IPS-11a (cell line): ENCODE results near the gene FANCI.

Experiments used
- H3K4me3 ChIP-seq: one replicate; pipeline ENCODE4 v1.5.1; 2013; ENCODE audit warnings: low read depth, low read length, control low read depth

Gene FANCI

GRCh38 chr15:89303986-89304385 lies 60.2 kb downstream of the FANCI start:
- H3K4me3 ChIP-seq, result no peak overlapping the region

DNA sequence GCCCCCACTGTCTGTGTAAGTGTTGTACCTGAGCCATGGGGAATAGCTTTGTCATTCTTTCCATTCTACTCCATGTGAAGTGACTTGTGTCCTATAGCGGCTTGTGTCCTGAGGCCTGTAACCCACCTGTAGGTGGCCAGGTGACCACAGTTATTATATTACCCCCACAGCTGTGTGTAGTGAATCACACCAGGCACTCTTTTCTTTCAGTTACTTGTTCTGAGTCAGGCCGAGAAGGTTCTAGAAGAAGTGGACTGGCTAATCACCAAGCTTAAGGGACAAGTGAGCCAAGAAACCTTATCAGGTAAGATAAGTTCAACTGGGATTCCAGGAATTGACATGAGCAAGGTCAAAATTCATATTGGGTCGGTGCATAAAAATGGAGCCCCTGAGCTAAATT lies 61.6 kb downstream of the FANCI start:
- H3K4me3 ChIP-seq, result no peak overlapping the region

DNA sequence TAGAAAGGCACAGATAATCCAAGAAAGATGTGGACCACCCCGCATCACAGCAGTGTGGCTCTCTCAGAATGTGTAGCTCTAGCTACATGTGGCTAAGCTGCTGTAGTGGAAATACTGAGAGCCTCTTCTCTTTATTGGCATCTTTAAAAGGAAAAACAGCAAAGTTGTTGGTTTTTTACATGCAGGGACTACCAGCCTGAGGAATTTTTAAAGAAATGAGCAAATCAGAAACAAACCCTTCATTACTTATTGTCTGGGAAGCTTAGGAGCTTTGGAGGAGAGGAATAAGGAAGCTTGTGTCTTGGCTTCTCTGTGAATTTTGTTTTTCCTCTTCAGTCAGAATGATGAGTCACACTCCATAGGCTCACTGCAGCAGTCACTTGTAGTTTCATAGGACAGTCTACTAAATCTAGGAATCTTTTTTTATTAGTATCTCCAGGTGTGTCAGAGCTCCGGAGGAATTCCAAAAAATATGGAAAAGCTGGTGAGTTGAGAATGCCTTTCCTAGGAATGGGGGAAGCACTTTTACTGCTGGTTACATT lies 63.3 kb downstream of the FANCI start:
- no peak overlapping the region for H3K4me3 ChIP-seq

- no peak overlapping the region for H3K4me3 ChIP-seq
These were observed 64.0 kb downstream of the FANCI start for GRCh38 chr15:89307791-89308190.

GRCh38 chr15:89308236-89308635 lies 64.5 kb downstream of the FANCI start:
- no peak overlapping the region for H3K4me3 ChIP-seq

- H3K4me3 ChIP-seq, result no peak overlapping the region
These were observed 66.2 kb downstream of the FANCI start for GRCh38 chr15:89309993-89310392.

- H3K4me3 ChIP-seq, result no peak overlapping the region
These were observed 71.7 kb downstream of the FANCI start for GRCh38 chr15:89315375-89315929.

DNA sequence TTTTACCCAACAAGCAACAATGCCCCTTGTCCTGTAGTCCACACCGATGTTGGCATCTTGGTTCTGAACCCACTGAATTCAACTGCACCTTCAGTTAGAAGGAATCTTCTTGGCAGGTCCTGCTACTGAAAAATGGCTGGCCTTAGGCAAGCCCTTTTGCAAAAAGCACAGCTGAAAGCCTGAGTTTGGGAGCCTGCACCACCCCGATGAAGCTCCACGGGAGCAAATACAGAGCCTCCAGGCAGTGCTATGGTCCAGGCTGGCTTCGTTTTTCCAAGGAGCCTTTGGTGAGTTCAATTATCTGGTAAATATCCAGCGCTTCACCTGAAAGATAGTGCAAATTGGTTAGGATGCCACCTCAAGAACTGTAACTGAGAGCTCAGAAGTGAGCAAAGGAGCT lies 72.7 kb downstream of the FANCI start:
- no peak overlapping the region for H3K4me3 ChIP-seq

DNA sequence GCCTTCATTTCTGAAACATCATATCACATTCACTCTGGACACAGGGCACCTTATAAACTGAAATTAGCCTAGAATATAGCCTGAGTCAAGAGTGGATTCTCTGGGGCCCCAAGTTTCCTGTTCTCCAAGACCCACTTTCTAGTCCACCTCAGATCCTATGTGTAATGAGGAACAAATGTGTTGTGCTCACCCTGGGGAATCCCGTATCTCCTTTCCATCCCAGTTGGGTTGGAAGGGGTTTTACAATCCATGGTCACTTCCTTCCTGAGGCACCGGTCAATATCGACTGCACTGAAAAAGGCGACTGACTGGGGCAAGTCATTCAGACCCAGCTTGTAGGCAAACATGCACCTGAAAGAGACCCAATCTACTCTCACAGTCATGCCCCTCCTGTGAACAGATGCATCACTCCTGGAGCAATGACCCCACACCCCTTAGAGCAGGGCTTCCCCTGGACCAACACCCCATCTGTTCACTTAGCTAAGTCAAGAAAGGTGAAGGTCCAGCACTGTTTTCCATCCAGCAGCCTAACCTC lies 73.5 kb downstream of the FANCI start:
- no peak overlapping the region for H3K4me3 ChIP-seq

GRCh38 chr15:89319678-89320077 lies 75.9 kb downstream of the FANCI start:
- no peak overlapping the region for H3K4me3 ChIP-seq

DNA sequence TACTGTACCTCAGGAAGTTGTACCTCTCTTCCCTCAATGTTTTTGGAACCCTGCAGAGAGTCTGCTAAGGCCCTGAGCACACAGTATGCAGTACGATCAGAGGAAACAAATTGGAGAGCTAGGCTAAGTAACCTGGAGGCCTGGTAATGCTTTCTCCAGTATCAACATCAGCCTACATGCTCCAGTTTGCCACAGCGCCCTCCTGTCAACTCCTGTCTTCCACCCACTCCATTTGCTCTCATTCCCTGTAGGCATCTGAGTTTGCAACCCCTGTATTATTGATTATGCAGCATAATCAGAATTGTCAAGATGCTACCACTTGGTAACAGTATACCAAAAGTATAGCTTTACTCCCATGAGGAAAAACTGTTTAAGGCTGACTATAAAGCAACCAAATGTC lies 76.4 kb downstream of the FANCI start:
- H3K4me3 ChIP-seq, result no peak overlapping the region

- H3K4me3 ChIP-seq, result no peak overlapping the region
These were observed 78.0 kb downstream of the FANCI start for GRCh38 chr15:89321521-89322410.

DNA sequence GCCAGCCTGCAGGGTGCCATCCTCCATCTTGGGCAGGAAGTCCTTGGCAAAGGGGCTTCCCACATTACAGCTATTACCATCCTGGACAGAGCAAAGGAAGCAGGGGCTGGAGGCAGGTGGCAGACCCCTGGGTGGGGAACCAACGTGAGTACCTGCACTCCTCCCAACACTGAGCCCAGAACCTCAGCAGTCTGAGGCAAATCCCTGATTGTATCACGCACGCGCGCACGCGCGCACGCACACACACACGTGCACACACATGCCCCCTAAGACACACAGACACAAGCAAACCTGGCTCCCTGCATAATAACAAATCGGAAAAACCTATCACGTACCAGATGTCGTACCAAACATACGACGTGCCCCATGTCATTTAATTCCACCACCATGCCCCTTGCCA lies 79.0 kb downstream of the FANCI start:
- no peak overlapping the region for H3K4me3 ChIP-seq

- no peak overlapping the region for H3K4me3 ChIP-seq
These were observed 80.0 kb downstream of the FANCI start for GRCh38 chr15:89323825-89324224.

DNA sequence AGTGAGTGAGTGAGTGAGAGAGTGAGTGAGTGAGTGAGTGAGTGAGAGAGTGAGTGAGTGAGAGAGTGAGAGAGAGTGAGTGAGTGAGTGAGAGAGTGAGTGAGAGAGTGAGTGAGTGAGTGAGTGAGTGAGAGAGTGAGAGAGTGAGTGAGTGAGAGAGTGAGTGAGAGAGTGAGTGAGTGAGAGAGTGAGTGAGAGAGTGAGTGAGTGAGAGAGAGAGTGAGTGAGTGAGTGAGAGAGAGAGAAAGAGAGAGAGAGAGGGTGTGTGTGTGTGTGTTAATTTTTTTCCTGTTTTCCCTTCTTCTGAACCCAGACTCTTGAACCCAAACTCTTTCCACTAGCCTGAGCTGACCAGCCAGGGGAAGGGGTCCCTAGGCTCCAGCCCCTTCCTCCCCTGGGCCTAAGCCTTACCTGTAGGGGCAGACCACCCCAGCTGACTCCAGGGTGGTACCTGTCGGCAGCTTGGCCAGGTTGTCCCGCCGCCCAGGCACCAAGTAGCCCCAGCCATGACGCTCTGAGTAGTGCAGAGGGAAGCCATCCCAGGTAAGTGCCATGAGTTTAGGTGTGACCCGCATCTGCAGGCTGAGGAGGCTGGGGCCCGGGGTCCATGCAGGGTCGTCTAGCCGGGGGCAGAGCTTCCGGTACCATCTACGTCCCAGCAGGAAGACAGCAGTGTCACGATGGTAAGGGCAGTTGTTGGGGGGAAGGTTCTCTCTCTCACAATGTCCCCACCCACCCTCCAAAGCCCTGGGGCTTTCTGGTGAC lies 81.4 kb downstream of the FANCI start:
- no peak overlapping the region for H3K4me3 ChIP-seq

GRCh38 chr15:89326316-89326715 lies 82.5 kb downstream of the FANCI start:
- no peak overlapping the region for H3K4me3 ChIP-seq

GRCh38 chr15:89327113-89327512 lies 83.3 kb downstream of the FANCI start:
- H3K4me3 ChIP-seq, result no peak overlapping the region

DNA sequence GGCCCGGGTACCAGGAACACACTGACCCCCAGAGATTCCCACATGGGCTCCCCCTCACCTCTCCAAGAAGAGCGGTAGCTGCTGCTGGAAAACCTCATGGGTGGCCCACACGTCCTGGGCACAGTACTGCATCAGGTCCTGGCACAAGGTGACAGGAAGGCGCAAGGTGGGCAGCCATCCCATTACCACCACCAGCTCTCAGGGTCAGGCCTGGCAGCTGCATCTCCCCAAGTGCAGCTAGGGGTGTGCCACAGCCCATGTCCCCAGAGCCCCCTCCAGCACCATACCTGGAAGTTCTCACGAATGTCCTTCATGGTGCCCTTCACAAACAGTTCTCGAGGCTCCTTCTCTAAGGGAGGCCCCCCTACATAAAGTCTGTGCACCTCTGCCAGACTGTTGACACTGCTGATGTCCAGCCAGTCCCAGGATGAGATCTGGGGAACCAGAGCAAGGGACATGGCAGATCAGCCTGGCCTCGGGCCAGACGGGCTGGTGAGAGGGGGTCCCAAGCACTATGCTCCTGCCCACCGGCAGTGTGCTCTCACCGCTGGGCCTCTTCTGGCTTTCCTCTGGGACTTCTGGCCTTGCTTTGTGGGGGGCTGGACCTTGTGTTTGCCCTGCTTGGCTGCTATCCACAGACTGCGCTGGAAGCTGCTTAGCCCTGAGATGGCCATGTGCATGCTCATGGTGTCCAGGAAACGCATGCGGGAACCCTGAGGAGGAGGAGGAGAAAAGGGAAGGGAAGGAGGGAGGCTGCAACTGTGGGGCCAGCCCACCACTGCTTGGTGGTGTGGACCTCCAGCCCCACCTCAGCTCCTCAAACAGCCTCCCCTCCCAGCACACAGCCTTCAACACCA lies 84.8 kb downstream of the FANCI start:
- H3K4me3 ChIP-seq, result no peak overlapping the region

DNA sequence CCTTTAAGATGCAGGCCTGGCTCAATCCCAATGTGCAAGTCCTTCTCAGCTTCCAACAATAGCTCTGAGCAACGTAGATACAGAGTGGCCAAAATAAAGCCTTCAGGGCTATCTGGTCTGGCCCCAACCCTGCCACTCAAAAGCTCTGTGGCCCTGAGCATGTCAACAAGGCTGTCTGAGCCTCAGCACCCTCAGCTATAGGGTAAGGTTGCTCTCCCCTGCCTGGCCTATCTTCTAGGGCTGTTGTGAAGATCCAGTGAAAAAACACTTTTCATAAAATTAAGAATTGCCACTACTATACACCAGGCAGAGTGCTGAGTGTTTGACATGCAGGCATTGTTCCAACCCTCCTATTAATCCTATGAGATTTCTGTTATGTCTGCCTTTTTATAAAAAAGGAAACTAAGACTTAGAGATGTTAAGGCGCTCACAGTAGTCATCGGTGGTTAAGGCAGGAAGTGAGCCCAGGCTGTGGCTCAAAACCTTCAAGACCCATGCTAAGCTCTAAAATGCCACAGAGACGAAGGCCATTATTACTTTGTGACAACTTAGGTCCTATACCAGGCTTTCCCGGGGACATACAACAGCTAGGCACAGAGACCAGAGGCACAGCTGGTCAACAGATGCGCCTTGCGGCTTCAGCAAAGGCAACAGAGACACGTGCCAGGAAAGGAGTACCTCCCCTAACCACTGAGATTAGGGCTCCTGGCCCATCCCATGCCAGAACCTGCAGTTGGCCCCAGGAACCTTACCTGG lies 85.7 kb downstream of the FANCI start:
- no peak overlapping the region for H3K4me3 ChIP-seq

DNA sequence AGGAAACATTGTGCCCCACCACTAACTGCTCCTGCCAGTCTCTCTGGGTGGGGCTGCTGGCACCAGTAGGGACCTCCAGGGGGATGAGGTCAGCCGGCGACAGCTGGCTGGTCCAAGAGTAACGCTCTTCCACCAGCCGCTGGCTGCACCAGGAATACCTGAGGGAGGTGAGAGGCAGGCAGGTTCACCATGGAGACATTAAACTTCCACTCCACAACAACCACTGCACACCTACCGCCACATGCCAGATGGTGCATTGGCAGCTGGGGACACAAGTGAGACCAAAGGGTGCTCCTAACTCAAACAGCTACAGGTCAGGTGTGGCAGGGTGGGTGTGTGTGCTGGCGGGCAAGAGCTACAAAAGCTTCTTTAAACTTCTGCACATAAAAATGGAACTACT lies 86.3 kb downstream of the FANCI start:
- no peak overlapping the region for H3K4me3 ChIP-seq
